HepG2 (cell line): ENCODE measurements around the gene C6orf15. TPM values are rescaled to one million over a fixed set of nuclear protein-coding genes. Genes with fewer than 3 reads are reported as not detected.

Experiments
- CCDC6 ChIP-seq: sonication (generic); formaldehyde crosslinking; IDR thresholded peaks from 2 replicates; pipeline ENCODE4 v1.8.1; 2022; ENCODE audit warnings: mild to moderate bottlenecking, missing genetic modification reagents, moderate library complexity
- CSRNP1 ChIP-seq: sonication (generic); formaldehyde crosslinking; IDR thresholded peaks from 2 replicates; pipeline ENCODE4 v1.8.1; 2023; ENCODE audit warnings: mild to moderate bottlenecking, missing genetic modification reagents
- ELF4 ChIP-seq: sonication (generic); formaldehyde crosslinking; IDR thresholded peaks from 2 replicates; pipeline ENCODE4 v1.5.0; 2020; ENCODE audit warnings: missing genetic modification reagents, mild to moderate bottlenecking, moderate library complexity, borderline replicate concordance
- HNF4A ChIP-seq: sonication (generic); formaldehyde crosslinking; IDR thresholded peaks from 2 replicates; pipeline ENCODE4 v1.4.0; 2020; ENCODE audit warnings: missing genetic modification reagents
- MBD4 ChIP-seq: IDR thresholded peaks from 2 replicates; pipeline ENCODE4 v1.6.1; 2012; ENCODE audit warnings: low read length, inconsistent platforms, borderline replicate concordance
- MED8 ChIP-seq: sonication (generic); formaldehyde crosslinking; IDR thresholded peaks from 2 replicates; pipeline ENCODE4 v1.8.1; 2023; ENCODE audit warnings: mild to moderate bottlenecking, missing genetic modification reagents; ENCODE audit not compliant: insufficient replicate concordance
- MEIS1 ChIP-seq: sonication (generic); formaldehyde crosslinking; IDR thresholded peaks from 2 replicates; pipeline ENCODE4 v1.9.0; 2021; ENCODE audit warnings: mild to moderate bottlenecking, missing genetic modification reagents, moderate library complexity, borderline replicate concordance
- MLLT10 ChIP-seq: sonication (generic); formaldehyde crosslinking; IDR thresholded peaks from 2 replicates; pipeline ENCODE4 v1.4.0; 2020; ENCODE audit warnings: missing genetic modification reagents
- NR2F2 ChIP-seq: IDR thresholded peaks from 2 replicates; pipeline ENCODE4 v1.6.1; 2012; ENCODE audit warnings: low read depth, inconsistent platforms, borderline replicate concordance
- PATZ1 ChIP-seq: sonication (generic); formaldehyde crosslinking; IDR thresholded peaks from 2 replicates; pipeline ENCODE4 v1.4.0; 2020; ENCODE audit warnings: missing genetic modification reagents
- RBFOX2 ChIP-seq: fragments of 200-400 bp; formaldehyde crosslinking; IDR thresholded peaks from 2 replicates; pipeline ENCODE4 v1.6.1; 2017; ENCODE audit warnings: low read depth, mild to moderate bottlenecking, low read length
- RCOR2 ChIP-seq: IDR thresholded peaks from 2 replicates; pipeline ENCODE4 v1.6.1; 2016; ENCODE audit warnings: missing biosample characterization, missing genetic modification reagents
- SIN3A ChIP-seq: IDR thresholded peaks from 2 replicates; pipeline ENCODE4 v1.6.1; 2011; ENCODE audit warnings: low read depth, mild to moderate bottlenecking, control low read depth, low read length, borderline replicate concordance
- SNRNP70 ChIP-seq: fragments of 200-400 bp; formaldehyde crosslinking; IDR thresholded peaks from 2 replicates; pipeline ENCODE4 v1.6.1; 2017; ENCODE audit warnings: mild to moderate bottlenecking, low read depth, low read length, moderate library complexity
- TBX2 ChIP-seq: sonication (generic); formaldehyde crosslinking; IDR thresholded peaks from 2 replicates; pipeline ENCODE4 v1.5.0; 2020; ENCODE audit warnings: missing genetic modification reagents, mild to moderate bottlenecking, borderline replicate concordance
- TEAD3 ChIP-seq: optimal IDR thresholded peaks from 2 replicates; pipeline ENCODE3; 2016; ENCODE audit warnings: borderline replicate concordance
- TMF1 ChIP-seq: sonication (generic); formaldehyde crosslinking; IDR thresholded peaks from 2 replicates; pipeline ENCODE4 v1.8.1; 2022; ENCODE audit warnings: low read depth, missing genetic modification reagents
- UBTF ChIP-seq: sonication (generic); formaldehyde crosslinking; IDR thresholded peaks from 2 replicates; pipeline ENCODE4 v1.4.0; 2020; ENCODE audit warnings: mild to moderate bottlenecking, missing genetic modification reagents
- YEATS2 ChIP-seq: sonication (generic); formaldehyde crosslinking; IDR thresholded peaks from 2 replicates; pipeline ENCODE4 v1.4.0; 2020; ENCODE audit warnings: missing genetic modification reagents, borderline replicate concordance
- ZNF33A ChIP-seq: sonication (generic); formaldehyde crosslinking; IDR thresholded peaks from 2 replicates; pipeline ENCODE4 v1.5.1; 2020; ENCODE audit warnings: missing genetic modification reagents, mild to moderate bottlenecking, moderate library complexity, borderline replicate concordance
- ZNF678 ChIP-seq: sonication (generic); formaldehyde crosslinking; IDR thresholded peaks from 2 replicates; pipeline ENCODE4 v1.4.0; 2020; ENCODE audit warnings: mild to moderate bottlenecking, missing genetic modification reagents
- ZNF749 ChIP-seq: sonication (generic); formaldehyde crosslinking; IDR thresholded peaks from 2 replicates; pipeline ENCODE4 v1.8.0; 2022; ENCODE audit warnings: mild to moderate bottlenecking, missing genetic modification reagents, moderate library complexity, borderline replicate concordance
- ZNF891 ChIP-seq: sonication (generic); formaldehyde crosslinking; IDR thresholded peaks from 2 replicates; pipeline ENCODE4 v1.5.0; 2020; ENCODE audit warnings: mild to moderate bottlenecking, missing genetic modification reagents
- polyA plus RNA-seq, 8 experiments: library from polyadenylated mRNA; depleted of rRNA in 3 of 8; stranded (reverse) in 7 of 8; unstranded in 1 of 8; fragments of >200 nt; fragmentation: Illumina TruSeq in 4 of 8; extraction: Trizol in 4 of 8; gene quantifications; 2 replicates each; pipeline versions ENCODE4 v1.2.1 to v1.2.3, GENCODE V29; 2011 to 2016; ENCODE audit warnings: low read depth in 4 of 8, missing spikeins in 1 of 8, mixed read lengths in 1 of 8; ENCODE audit not compliant: insufficient read depth in 1 of 8
- total RNA-seq, 5 experiments: library from RNA; depleted of rRNA; stranded (reverse); fragments of >200 nt; fragmentation: Illumina TruSeq; extraction: Trizol; gene quantifications; 2 replicates each; pipeline ENCODE4 v1.2.3, GENCODE V29; 2016; ENCODE audit warnings: low read depth in 1 of 5

C6orf15 gene
- total and polyA plus RNA-seq, 2 of the 13 experiments (the other 11 are each of a cell fraction or from before 2014, with no cell fraction given) = not detected

GRCh38 chr6:31158140-31158862, 45.9 kb upstream of the C6orf15 start, which contains the start of gene TCF19 (continued):
- TF ChIP-seq MED8 (CRISPR knock-in tag) (no peak), ZNF749 (CRISPR knock-in tag) (peak; percentile 81; the same call in 1 of the 2 replicates), YEATS2 (CRISPR knock-in tag) (peak; percentile 88), SNRNP70 (no peak), MLLT10 (CRISPR knock-in tag) (no peak), RCOR2 (CRISPR knock-in tag) (no peak), HNF4A (CRISPR knock-in tag) (peak; percentile 83), MEIS1 (no peak), PATZ1 (0 out of 2 replicates have a peak, but pooled peaks have one; percentile 17), ZNF33A (no peak), SIN3A (peak; percentile 99), TBX2 (CRISPR knock-in tag) (peak; percentile 85), MBD4 (no peak), TMF1 (CRISPR knock-in tag) (peak; percentile 92), ELF4 (CRISPR knock-in tag) (no peak), ZNF891 (0 out of 2 replicates have a peak, but pooled peaks have one; percentile 8), CSRNP1 (CRISPR knock-in tag) (peak; percentile 88), ZNF678 (CRISPR knock-in tag) (no peak), TEAD3 (peak; percentile 87), RBFOX2 (peak; percentile 62), NR2F2 (no peak), UBTF (CRISPR knock-in tag) (peak; percentile 54; the same call in 1 of the 2 replicates), CCDC6 (CRISPR knock-in tag) (peak; percentile 80; the same call in 1 of the 2 replicates)
